ENCODE results near the gene CNTN6.

- TF ChIP-seq, protein P1, sequence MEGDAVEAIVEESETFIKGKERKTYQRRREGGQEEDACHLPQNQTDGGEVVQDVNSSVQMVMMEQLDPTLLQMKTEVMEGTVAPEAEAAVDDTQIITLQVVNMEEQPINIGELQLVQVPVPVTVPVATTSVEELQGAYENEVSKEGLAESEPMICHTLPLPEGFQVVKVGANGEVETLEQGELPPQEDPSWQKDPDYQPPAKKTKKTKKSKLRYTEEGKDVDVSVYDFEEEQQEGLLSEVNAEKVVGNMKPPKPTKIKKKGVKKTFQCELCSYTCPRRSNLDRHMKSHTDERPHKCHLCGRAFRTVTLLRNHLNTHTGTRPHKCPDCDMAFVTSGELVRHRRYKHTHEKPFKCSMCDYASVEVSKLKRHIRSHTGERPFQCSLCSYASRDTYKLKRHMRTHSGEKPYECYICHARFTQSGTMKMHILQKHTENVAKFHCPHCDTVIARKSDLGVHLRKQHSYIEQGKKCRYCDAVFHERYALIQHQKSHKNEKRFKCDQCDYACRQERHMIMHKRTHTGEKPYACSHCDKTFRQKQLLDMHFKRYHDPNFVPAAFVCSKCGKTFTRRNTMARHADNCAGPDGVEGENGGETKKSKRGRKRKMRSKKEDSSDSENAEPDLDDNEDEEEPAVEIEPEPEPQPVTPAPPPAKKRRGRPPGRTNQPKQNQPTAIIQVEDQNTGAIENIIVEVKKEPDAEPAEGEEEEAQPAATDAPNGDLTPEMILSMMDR (IDR thresholded peaks at IDR 0.05), result no peak
- no peak for TF ChIP-seq ZFX (IDR thresholded peaks at IDR 0.05; ENCODE audit: borderline replicate concordance)
These were observed 281.6 kb downstream of the CNTN6 start for GRCh38 chr3:1374471-1374870.
